Muscle of leg (tissue), 11 donors: ENCODE results near the gene PIGN. TPM values are rescaled to one million over a fixed set of nuclear protein-coding genes. Genes with fewer than 3 reads are reported as not detected.
"Not testable (repeated sequence)": the region's sequence is repeated elsewhere in the genome, so short reads cannot be mapped to it uniquely, and the experiment has no call there.

Experiments used
- DNase-seq: peaks from one replicate; pipeline ENCODE4 v3.0.0; 2013
- H3K27ac ChIP-seq: one replicate; pipeline ENCODE4 v1.5.1; 2013; ENCODE audit warnings: mild to moderate bottlenecking, low read length, control low read depth
- H3K27me3 ChIP-seq: one replicate; pipeline ENCODE4 v1.6.1; 2013; ENCODE audit warnings: low read length; ENCODE audit not compliant: control insufficient read depth, insufficient read depth
- H3K36me3 ChIP-seq: one replicate; pipeline ENCODE4 v1.6.1; 2013; ENCODE audit warnings: low read length; ENCODE audit not compliant: control insufficient read depth, insufficient read depth
- H3K4me1 ChIP-seq: one replicate; pipeline ENCODE4 v1.6.1; 2013; ENCODE audit warnings: low read length; ENCODE audit not compliant: control insufficient read depth, insufficient read depth
- H3K4me3 ChIP-seq: one replicate; pipeline ENCODE4 v1.5.1; 2013; ENCODE audit warnings: low read length, control low read depth
- H3K9me3 ChIP-seq: replicated peaks from 2 replicates; pipeline ENCODE4 v1.6.1; 2013; ENCODE audit warnings: low read depth, low read length; ENCODE audit not compliant: control insufficient read depth
- WGBS: methylation state at CpG from one replicate; pipeline ENCODE4 v1.1.5; 2013; ENCODE audit warnings: missing lambda C conversion rate; ENCODE audit not compliant: insufficient coverage; 5-methylcytosine and 5-hydroxymethylcytosine counted together
- polyA plus RNA-seq, 8 donors: library from polyadenylated mRNA; unstranded; fragments of 120-200 nt; gene quantifications; one replicate each; pipeline versions ENCODE4 v1.2.1 to v1.2.3, GENCODE V29; 2013; ENCODE audit warnings: inconsistent platforms in 1 of 8, low replicate concordance in 1 of 8; ENCODE audit not compliant: insufficient read length in 8 of 8, insufficient read depth in 1 of 8
- total RNA-seq: library from RNA; stranded (reverse); fragments of 120-200 nt; gene quantifications from one replicate; pipeline ENCODE4 v1.2.4, GENCODE V29; 2013

PIGN gene
- total and polyA plus RNA-seq, 9 donors, result 13.4 to 21.1 (median 15.1) TPM

- H3K4me1 ChIP-seq, result peaks cover 6% of the 10 kb centered on the region
- peak overlapping the region; percentile 96 for H3K4me3 ChIP-seq
- DNase-seq, result no peak
- H3K36me3 ChIP-seq, result no peaks in the 10 kb centered on the region
- H3K27me3 ChIP-seq, result no peaks in the 10 kb centered on the region
- H3K27ac ChIP-seq, result peak overlapping the region; percentile 89
- WGBS, result 0% methylated on average over 8 of the region's 12 CpGs
- no peaks in the 10 kb centered on the region for H3K9me3 ChIP-seq
Observed at GRCh38 chr18:62186499-62186773, 420 bp downstream of the PIGN start.

DNA sequence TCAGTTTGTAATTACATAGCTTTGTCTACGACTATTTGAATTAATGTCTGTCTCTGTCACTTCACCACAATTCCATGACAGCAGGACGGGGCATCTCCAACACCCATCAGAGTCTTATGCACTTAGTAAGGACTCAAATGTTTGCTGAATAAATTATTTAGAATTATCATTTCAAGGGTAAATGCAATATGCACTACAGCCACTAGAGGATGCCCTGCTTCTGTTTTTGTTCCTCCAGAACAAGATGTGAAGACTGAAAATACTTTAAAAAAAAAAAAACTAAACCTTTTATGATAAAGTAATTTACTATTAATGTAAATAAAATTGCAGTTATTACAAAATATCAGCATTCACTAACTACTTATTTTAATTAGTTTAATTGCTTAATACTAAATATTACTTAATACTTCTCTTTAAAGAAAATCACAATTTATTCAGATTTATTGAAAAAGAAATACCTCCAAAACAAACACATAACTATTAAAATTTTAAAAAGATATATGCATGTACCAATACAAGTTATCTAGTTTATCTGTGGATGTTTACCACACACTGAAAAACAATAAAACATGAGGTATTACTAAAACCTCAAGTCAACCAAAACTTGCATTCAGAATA, 3.2 kb downstream of the PIGN start:
- H3K4me1 ChIP-seq, result peaks cover 6% of the 10 kb centered on the region
- no CpG with 5 or more reads among the region's 2 CpGs for WGBS
- no peak overlapping the region for H3K4me3 ChIP-seq
- H3K27ac ChIP-seq, result no peak overlapping the region
- DNase-seq, result peak; percentile 63
- no peaks in the 10 kb centered on the region for H3K27me3 ChIP-seq
- H3K36me3 ChIP-seq, result no peaks in the 10 kb centered on the region
- H3K9me3 ChIP-seq, result no peaks in the 10 kb centered on the region

DNA sequence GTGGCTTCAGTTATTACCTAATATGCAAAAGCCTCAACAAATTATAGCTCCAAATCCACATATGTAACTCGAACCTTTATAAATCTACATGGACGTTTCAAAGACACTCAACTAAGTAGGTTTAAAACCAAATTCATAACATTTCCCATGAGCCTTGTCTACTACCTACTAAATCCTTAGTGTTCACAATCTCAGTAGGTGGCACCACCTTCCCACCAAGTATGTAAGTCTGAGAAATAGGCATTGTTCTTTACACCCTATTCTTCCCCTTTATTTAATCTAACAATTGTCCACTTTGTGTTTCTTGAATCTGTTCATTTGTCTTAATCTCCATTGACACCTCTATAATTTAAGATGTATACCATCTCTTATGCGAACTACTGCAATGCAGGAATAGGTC, 4.6 kb downstream of the PIGN start:
- Histone ChIP-seq H3K36me3 (no peaks in the 10 kb centered on the region), H3K27me3 (no peaks in the 10 kb centered on the region), H3K27ac (no peak overlapping the region), H3K4me3 (no peak overlapping the region), H3K4me1 (peaks cover 2% of the 10 kb centered on the region), H3K9me3 (no peaks in the 10 kb centered on the region)
- 95% methylated on average over 2 of the region's 3 CpGs for WGBS
- DNase-seq, result no peak

DNA sequence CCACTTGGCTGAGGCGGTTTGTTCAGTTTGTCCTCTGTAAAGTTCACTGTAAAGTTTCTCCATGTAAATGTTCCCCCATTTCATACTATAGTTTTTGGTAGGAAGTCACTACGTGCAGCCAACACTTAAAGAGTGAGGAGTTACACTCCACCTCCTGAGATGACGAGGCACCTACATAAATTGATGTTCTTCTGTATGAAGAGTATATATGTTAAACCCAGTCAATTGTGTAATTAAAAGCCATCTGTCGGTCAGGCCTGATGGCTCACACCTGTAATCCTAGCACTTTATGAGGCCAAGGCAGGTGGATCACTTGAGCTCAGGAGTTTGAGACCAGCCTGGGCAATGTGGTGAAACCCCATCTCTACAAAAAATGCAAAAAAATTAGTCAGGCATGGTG, 7.6 kb downstream of the PIGN start:
- no peak for DNase-seq
- Histone ChIP-seq H3K27ac (no peak overlapping the region), H3K4me3 (no peak overlapping the region), H3K9me3 (no peaks in the 10 kb centered on the region), H3K4me1 (no peaks in the 10 kb centered on the region), H3K36me3 (no peaks in the 10 kb centered on the region), H3K27me3 (no peaks in the 10 kb centered on the region)
- 88% methylated on average over 1 of the region's 4 CpGs for WGBS

- WGBS, result no CpG with 5 or more reads among the region's 3 CpGs
- no peak overlapping the region for H3K4me3 ChIP-seq
- no peak overlapping the region for H3K27ac ChIP-seq
- H3K27me3 ChIP-seq, result no peaks in the 10 kb centered on the region
- DNase-seq, result no peak
- no peaks in the 10 kb centered on the region for H3K4me1 ChIP-seq
- H3K36me3 ChIP-seq, result no peaks in the 10 kb centered on the region
- no peaks in the 10 kb centered on the region for H3K9me3 ChIP-seq
Observed at GRCh38 chr18:62177271-62177670, 9.6 kb downstream of the PIGN start.

DNA sequence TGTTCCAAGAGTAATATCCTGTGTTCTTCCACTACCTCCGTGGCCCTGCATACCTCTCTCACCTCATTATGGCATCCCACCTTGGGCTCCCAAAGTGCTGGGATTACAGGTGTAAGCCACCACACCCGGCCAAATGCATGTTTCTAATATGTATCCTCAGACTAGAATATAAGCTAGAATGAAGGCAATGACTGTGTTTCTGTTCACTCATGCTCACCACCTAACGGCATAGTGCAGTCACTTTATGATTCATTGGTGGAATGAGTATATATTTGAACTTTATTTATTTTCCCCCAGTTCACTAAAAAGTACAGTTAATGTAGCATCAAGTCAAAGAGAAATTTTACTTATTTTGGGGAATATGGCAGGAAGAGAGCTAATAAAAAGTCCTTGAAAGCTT, 11.3 kb downstream of the PIGN start:
- DNase-seq, result no peak

DNA sequence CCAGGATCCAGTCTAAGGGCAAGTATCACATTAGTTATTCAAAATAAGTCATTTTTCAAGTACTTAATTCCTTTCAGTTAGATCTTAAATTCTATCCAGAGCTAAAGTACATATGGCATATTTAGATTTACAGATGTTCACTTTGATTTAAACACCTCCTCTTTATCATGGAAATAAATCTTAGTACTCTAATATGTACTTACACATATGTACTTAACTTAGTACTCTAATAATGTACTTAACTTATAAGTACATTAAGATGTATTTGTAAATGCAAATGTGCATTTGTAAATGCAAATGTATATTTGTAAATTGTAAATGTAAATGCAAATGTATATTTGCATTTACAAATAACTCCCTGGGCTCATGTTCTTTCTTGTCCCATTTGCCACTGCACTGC, 14.6 kb downstream of the PIGN start:
- Histone ChIP-seq H3K4me1 (no peaks in the 10 kb centered on the region), H3K27ac (no peak overlapping the region), H3K9me3 (no peaks in the 10 kb centered on the region), H3K36me3 (no peaks in the 10 kb centered on the region), H3K27me3 (no peaks in the 10 kb centered on the region), H3K4me3 (no peak overlapping the region)
- DNase-seq, result no peak

More for the DNA sequence above, 11.3 kb downstream of the PIGN start:
- no CpG with 5 or more reads among the region's 3 CpGs for WGBS
- H3K36me3 ChIP-seq, result no peaks in the 10 kb centered on the region
- no peak overlapping the region for H3K27ac ChIP-seq
- H3K9me3 ChIP-seq, result no peaks in the 10 kb centered on the region
- no peaks in the 10 kb centered on the region for H3K27me3 ChIP-seq
- no peak overlapping the region for H3K4me3 ChIP-seq
- H3K4me1 ChIP-seq, result no peaks in the 10 kb centered on the region

- Histone ChIP-seq H3K27ac (no peak overlapping the region), H3K4me3 (no peak overlapping the region), H3K27me3 (no peaks in the 10 kb centered on the region), H3K4me1 (no peaks in the 10 kb centered on the region), H3K9me3 (no peaks in the 10 kb centered on the region), H3K36me3 (no peaks in the 10 kb centered on the region)
- peak; percentile 10 for DNase-seq
- no CpG with 5 or more reads among the region's 1 CpG for WGBS
Observed at GRCh38 chr18:62170857-62171256, 16.0 kb downstream of the PIGN start.

- H3K36me3 ChIP-seq, H3K4me3 ChIP-seq, H3K4me1 ChIP-seq, H3K27me3 ChIP-seq, H3K27ac ChIP-seq, DNase-seq, H3K9me3 ChIP-seq: not testable (repeated sequence)
- whole genome bisulfite sequencing, result no CpG with 5 or more reads among the region's 1 CpG
Observed at GRCh38 chr18:62166524-62166923, 20.3 kb downstream of the PIGN start.

DNA sequence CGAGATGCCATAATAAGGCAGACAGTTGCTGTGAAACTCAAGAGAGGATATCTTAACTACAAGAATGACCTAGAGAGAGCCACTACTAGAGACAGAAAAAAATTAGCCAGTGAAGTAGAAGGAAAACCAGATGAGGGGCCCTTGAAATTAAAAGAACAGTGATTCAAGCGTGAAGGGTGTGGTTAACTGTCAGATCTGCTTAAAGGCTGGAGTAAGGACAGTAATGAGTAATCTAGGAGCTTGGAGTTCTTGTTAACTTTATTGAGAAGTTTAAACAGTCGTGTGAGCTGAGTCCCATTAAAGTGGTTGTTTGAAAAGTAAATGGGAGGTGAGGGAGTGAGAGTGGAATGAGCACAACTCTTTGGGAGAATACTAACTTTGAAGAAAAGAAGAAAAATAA, 21.3 kb downstream of the PIGN start:
- no peaks in the 10 kb centered on the region for H3K27me3 ChIP-seq
- H3K9me3 ChIP-seq, result no peaks in the 10 kb centered on the region
- H3K27ac ChIP-seq, result no peak overlapping the region
- H3K4me3 ChIP-seq, result no peak overlapping the region
- no peak for DNase-seq
- 79% methylated on average over 2 of the region's 3 CpGs for WGBS
- H3K36me3 ChIP-seq, result no peaks in the 10 kb centered on the region
- no peaks in the 10 kb centered on the region for H3K4me1 ChIP-seq

DNA sequence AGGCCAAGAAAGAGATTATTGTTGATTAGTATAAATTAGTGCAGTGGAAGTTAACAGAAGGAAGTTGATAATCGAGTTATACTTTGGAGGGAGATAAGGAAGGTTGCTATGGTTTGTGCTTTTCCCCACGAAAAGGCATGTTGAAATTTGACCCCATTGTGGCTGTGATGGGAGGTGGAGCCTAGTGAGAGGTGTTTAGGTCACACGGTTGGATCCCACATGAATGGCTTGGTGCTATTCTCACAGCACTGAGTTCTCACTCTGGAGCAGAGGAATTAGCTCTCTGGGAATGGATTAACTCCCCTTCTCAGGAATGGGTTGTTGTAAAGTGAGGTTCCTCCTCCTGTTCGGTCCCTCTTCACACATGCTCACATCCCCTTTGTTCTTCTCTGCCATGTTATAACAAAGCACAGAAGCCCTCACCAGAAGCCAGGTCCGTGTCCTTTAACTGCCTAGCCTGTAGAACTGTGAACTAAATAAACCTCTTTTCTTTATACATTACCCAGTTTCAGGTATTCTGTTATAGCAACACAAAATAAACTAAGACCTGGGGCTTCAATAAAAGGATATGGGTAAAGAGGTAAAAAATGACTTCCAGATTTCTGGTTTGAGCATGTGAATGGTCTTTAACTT, 21.9 kb downstream of the PIGN start:
- Histone ChIP-seq H3K4me1 (no peaks in the 10 kb centered on the region), H3K4me3 (no peak overlapping the region)
- 40% methylated on average over 3 of the region's 5 CpGs for WGBS

More for the DNA sequence above, 21.9 kb downstream of the PIGN start:
- H3K27me3 ChIP-seq, result no peaks in the 10 kb centered on the region
- H3K9me3 ChIP-seq, result no peaks in the 10 kb centered on the region
- DNase-seq, result no peak
- no peaks in the 10 kb centered on the region for H3K36me3 ChIP-seq
- H3K27ac ChIP-seq, result no peak overlapping the region
